T47D (cell line): ENCODE results near the gene SLC38A3.
"Not testable (repeated sequence)": the region's sequence is repeated elsewhere in the genome, so short reads cannot be mapped to it uniquely, and the experiment has no call there.

Experiments
- DNase-seq, 2 experiments: peaks; one replicate each; pipeline versions ENCODE4 v3.0.0 to v3.0.0-alpha.2; 2011 to 2012; ENCODE audit warnings: low read depth in 1 of 2, low spot score in 1 of 2
- JUND ChIP-seq: IDR thresholded peaks from 2 replicates; pipeline ENCODE4 v1.6.1; 2012; ENCODE audit warnings: low read depth
- in situ Hi-C: cut with HindIII; loops from 2 replicates; pipeline ENCODE4 v1.10.0; 2016; ENCODE audit warnings: low sequenced_read_pairs, low pct_unique_long_range_greater_than_20kb

Gene SLC38A3

GRCh38 chr3:50227390-50228183, 22.5 kb downstream of the SLC38A3 start:
- in situ Hi-C loops, result no loop called here
- TF ChIP-seq JUND, result no peak
- DNase-seq, result peak; percentile 80 to 98

- DNase-seq, in situ Hi-C loops: not testable (repeated sequence)
These were observed 23.2 kb downstream of the SLC38A3 start for GRCh38 chr3:50228184-50228763.

GRCh38 chr3:50229490-50229889, 24.4 kb downstream of the SLC38A3 start:
- in situ Hi-C loops, result no loop called here
- TF ChIP-seq JUND, result no peak

GRCh38 chr3:50230104-50230793, 25.2 kb downstream of the SLC38A3 start:
- DNase-seq, result peak in 1 of 2 experiments; percentile 72
- no peak for TF ChIP-seq JUND
- in situ Hi-C loops, result no loop called here

More at GRCh38 chr3:50229490-50229889, 24.4 kb downstream of the SLC38A3 start:
- no peak for DNase-seq

- no peak for DNase-seq
- in situ Hi-C loops, result no loop called here
- no peak for TF ChIP-seq JUND
These were observed 25.7 kb downstream of the SLC38A3 start for GRCh38 chr3:50230794-50231125.

GRCh38 chr3:50231581-50231980, 26.5 kb downstream of the SLC38A3 start:
- TF ChIP-seq JUND, result no peak
- in situ Hi-C loops, result no loop called here
- DNase-seq, result no peak

GRCh38 chr3:50232303-50232702, 27.2 kb downstream of the SLC38A3 start:
- in situ Hi-C loops, result no loop called here
- no peak for DNase-seq
- TF ChIP-seq JUND, result no peak

- in situ Hi-C loops, result no loop called here
- no peak for TF ChIP-seq JUND
- DNase-seq, result no peak
These were observed 28.1 kb downstream of the SLC38A3 start for GRCh38 chr3:50233176-50233575.

GRCh38 chr3:50235716-50236483, 30.8 kb downstream of the SLC38A3 start, which contains the start of gene GNAI2:
Gene GNAI2 (plus strand): TSS chr3:50236204. CDS start chr3:50236336, 132 bp downstream.
- in situ Hi-C loops, result no loop called here
- DNase-seq, result peak; percentile 91 to 98

GRCh38 chr3:50236484-50237132, 31.5 kb downstream of the SLC38A3 start:
- TF ChIP-seq JUND, result no peak
- in situ Hi-C loops, result no loop called here
- DNase-seq, result no peak

More at GRCh38 chr3:50235716-50236483, 30.8 kb downstream of the SLC38A3 start, which contains the start of gene GNAI2:
- TF ChIP-seq JUND, result no peak

GRCh38 chr3:50237133-50237651, 32.1 kb downstream of the SLC38A3 start:
- DNase-seq, result no peak
- no peak for TF ChIP-seq JUND
- in situ Hi-C loops, result no loop called here
